Measurements from ENCODE around the gene AK5.
"Not testable (repeated sequence)": the region's sequence is repeated elsewhere in the genome, so short reads cannot be mapped to it uniquely, and the experiment has no call there.

AK5 gene

DNA sequence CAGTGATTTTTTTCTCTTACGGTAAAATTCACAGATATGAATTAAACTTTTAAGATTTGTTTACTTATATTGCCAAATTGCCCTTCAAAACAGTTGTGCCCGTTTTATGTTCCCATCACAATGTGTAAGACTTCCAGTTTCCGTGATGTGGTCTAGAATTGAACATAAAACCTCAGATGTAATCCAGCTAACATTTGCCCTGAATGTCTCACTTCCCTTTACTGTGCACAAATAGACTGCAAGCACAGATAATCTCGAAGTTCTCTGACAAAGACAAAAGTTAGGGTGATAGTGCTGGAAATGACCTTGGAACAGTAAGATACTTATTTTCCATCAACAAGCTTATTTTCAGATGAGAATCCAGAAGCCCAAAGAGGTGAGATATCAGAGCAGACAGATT is 223.2 kb downstream of the AK5 start:
- TF ChIP-seq, protein P1, sequence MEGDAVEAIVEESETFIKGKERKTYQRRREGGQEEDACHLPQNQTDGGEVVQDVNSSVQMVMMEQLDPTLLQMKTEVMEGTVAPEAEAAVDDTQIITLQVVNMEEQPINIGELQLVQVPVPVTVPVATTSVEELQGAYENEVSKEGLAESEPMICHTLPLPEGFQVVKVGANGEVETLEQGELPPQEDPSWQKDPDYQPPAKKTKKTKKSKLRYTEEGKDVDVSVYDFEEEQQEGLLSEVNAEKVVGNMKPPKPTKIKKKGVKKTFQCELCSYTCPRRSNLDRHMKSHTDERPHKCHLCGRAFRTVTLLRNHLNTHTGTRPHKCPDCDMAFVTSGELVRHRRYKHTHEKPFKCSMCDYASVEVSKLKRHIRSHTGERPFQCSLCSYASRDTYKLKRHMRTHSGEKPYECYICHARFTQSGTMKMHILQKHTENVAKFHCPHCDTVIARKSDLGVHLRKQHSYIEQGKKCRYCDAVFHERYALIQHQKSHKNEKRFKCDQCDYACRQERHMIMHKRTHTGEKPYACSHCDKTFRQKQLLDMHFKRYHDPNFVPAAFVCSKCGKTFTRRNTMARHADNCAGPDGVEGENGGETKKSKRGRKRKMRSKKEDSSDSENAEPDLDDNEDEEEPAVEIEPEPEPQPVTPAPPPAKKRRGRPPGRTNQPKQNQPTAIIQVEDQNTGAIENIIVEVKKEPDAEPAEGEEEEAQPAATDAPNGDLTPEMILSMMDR (IDR thresholded peaks at IDR 0.05; ENCODE audit: insufficient read depth, low read depth, low read length, missing control alignments), result no peak
- DNase-seq (ENCODE audit: low read depth), result no peak
- H3K4me3 ChIP-seq (ENCODE audit: low read length), result no peak overlapping the region

DNA sequence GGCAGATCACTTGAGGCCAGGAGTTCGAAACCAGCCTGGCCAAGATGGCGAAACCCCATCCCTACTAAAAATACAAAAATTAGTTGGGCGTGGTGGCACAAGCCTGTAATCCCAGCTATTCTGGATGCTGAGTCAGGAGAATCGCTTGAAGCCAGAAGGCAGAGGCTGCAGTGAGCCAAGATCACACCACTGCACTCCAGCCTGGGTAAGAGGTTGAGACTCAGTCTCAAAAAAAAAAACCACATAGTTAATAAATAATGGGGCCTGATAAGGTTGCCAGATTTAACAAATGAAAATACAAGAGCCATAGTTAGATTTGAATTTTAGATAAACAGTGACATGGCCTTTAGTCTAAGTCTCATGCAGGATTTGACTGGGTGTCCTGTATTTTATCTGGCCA is 225.0 kb downstream of the AK5 start:
- no peak overlapping the region for H3K4me3 ChIP-seq (ENCODE audit: low read length)
- TF ChIP-seq, protein P1 (IDR thresholded peaks at IDR 0.05; ENCODE audit: insufficient read depth, low read depth, low read length, missing control alignments), result no peak
- no peak for DNase-seq (ENCODE audit: low read depth)

DNA sequence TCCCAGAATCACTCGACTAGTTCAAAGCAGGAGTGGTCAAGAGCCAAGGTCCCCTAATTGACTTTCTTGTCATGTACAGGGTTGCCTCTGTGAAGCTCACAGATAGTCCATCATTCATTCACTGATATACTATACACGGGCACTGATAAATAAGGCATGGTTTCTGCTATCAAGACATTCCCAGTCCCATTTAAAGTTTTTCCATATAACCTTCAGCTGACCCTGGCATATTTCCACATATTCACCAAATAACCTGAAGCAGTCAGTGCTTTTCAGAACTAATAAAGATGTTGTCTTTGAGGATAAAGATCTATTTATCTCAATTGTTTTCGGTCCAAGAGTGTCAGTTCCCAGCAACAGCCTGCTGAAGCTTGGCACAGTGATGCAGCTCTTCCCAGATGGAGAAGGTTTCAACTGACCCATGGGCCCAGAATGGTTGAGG is 227.3 kb downstream of the AK5 start:
- TF ChIP-seq, protein P1 (IDR thresholded peaks at IDR 0.05; ENCODE audit: insufficient read depth, low read depth, low read length, missing control alignments), result no peak
- H3K4me3 ChIP-seq (ENCODE audit: low read length), result no peak overlapping the region
- DNase-seq (ENCODE audit: low read depth), result no peak

DNA sequence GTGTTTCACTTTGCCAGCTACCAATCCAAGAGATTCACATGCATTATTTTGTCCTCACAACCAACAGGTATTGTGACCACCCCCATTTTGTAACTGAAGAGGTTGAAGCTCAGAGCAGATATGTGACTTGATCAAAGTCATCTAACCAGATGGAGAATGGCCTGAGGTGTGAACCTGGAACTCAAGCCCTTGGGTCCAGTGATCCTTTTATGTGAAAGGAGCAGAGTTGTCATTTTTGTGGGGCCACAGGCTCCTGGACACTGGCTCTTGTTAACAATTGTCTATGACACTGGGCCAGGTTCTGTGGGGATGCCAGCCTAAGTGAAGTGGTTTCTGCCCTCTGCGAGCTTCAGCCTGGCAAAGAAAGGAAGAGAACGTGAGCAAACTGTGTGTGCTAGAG is 228.1 kb downstream of the AK5 start:
- TF ChIP-seq, protein P1 (IDR thresholded peaks at IDR 0.05; ENCODE audit: insufficient read depth, low read depth, low read length, missing control alignments), result no peak
- H3K4me3 ChIP-seq (ENCODE audit: low read length), result no peak overlapping the region
- DNase-seq (ENCODE audit: low read depth), result no peak

DNA sequence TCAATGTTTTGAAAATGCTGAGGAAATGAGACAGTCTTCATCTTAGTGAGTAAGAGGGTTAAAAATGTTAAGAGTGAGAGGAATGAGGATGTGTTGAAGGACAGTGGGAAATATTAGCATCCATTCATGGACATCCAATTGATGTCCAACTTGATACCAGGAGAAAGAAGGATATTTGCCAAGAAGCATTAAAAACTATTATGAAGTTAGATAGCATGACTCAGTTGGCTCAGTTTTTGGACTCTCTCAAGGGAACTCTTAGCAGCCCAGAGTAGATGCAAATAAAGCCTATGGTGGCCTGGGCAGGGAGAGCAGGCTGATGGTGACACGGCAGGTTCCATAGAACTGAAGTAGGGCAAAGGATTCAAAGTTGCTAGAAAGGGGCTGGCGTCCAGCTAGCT is 229.6 kb downstream of the AK5 start:
- no peak overlapping the region for H3K4me3 ChIP-seq (ENCODE audit: low read length)
- peak; percentile 18 for DNase-seq (ENCODE audit: low read depth)
- TF ChIP-seq, protein P1 (IDR thresholded peaks at IDR 0.05; ENCODE audit: insufficient read depth, low read depth, low read length, missing control alignments), result no peak

DNA sequence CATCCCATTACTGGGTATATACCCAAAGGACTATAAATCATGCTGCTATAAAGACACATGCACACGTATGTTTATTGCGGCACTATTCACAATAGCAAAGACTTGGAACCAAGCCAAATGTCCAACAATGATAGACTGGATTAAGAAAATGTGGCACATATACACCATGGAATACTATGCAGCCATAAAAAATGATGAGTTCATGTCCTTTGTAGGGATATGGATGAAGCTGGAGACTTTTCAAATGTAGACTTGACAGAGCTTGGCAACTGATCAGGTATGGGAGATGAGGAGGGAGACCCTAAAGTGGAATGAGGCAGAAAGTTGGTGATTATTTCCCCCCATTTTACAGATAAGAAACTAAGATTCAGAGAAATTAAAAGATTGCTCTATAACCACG is 230.8 kb downstream of the AK5 start:
- DNase-seq (ENCODE audit: low read depth); H3K4me3 ChIP-seq (ENCODE audit: low read length): not testable (repeated sequence)

DNA sequence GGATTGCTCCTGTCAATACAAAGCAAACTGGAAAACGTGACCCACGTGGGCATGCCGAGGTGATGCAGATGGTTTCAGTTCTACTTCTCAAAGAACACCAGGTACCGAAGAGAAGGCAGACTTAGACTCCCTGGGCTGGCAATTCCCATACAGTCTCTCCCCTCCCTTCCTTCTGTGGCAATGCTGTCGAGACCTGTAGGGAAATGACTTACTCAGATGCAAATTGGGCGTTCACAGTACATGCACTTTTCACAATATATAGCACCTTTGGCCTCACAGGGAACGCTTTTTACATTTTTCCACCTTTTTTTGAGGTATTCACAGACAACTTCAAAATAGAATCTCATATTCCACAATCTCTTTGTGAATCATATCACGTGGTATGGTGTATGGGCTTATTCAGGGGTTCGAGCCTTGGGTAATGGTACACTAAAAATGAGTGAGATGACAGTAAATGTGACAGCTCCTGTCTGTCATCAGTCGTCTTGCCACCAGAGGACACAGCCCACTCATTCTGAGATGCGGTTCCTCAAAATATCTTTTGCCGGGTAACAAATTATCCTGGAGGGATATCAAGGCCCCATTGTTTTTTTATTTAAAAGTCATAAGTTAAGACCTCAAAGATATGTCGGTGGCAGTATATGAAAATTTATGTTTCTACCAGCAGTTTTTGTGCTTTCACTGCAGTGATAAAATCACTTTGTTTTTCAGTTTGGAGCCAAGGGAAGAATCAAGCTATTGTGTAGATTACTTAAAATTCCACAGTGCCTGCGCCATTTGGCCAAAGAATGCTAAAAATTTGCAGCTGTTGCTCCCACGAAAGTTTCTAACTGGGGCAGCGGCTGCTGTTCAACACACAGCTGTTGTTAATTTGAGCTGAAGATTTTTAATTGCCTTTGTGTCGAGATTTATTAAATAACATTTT is 232.3 kb downstream of the AK5 start:
- DNase-seq (ENCODE audit: low read depth), result peak; percentile 14
- H3K4me3 ChIP-seq (ENCODE audit: low read length), result no peak overlapping the region
- TF ChIP-seq, protein P1 (IDR thresholded peaks at IDR 0.05; ENCODE audit: insufficient read depth, low read depth, low read length, missing control alignments), result no peak

Measured in epithelial cell of esophagus (primary cell).